AG09319 (cell line): Measurements from ENCODE around the gene NPIPB8.
"Not testable (repeated sequence)": the region's sequence is repeated elsewhere in the genome, so short reads cannot be mapped to it uniquely, and the experiment has no call there.

ENCODE experiments used
- DNase-seq: peaks from one replicate; pipeline ENCODE4 v3.0.0-alpha.2; 2010; ENCODE audit warnings: low read depth; ENCODE audit errors: extremely low read depth
- CTCF ChIP-seq: IDR thresholded peaks from 2 replicates; pipeline ENCODE4 v1.5.1; 2011; ENCODE audit warnings: low read depth, mild to moderate bottlenecking, inconsistent platforms, low read length, moderate library complexity

The NPIPB8 gene

GRCh38 chr16:28637765-28638164 is at the start of gene NPIPB8:
TSS of gene NPIPB8 (plus strand) at chr16:28638065. CDS start at chr16:28638361, 296 bp downstream.
- not testable (repeated sequence) for DNase-seq

DNA sequence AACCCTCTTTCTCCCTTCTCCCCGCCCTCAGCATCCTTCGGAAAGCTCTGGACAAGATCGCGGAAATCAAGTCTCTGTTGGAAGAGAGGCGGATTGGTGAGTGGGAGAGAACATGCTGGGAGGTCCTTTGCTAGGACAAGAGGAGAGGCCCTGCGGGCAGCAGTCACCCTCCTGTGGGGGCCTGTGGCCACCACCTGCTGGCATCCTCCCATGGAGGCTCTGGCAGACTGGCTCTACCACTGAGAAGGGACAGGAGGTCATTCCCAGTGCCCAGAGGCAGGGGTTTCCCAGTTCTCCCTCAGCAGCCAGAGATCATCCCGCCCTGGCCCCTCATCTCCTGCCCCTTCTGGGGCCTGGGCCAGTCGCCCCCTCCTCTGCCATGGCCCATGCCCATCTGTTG is 48.8 kb upstream of the NPIPB8 start:
- no peak for TF ChIP-seq CTCF
- no peak for DNase-seq

DNA sequence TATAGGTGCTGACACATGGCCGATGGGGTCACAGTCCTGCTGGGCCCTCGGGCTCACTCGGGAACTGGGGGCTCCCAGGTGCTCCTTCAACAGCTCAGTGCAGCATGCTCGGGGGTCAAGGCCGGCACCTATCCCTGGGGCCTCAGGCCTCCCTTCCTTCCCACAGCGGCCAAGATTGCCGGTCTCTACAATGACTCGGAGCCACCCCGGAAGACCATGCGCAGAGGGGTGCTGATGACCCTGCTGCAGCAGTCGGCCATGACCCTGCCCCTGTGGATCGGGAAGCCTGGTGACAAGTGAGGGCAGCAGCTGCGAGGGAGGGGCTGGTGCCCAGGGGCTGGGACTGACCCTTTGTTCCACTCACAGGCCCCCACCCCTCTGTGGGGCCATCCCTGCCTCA is 47.9 kb upstream of the NPIPB8 start:
- no peak for DNase-seq

DNA sequence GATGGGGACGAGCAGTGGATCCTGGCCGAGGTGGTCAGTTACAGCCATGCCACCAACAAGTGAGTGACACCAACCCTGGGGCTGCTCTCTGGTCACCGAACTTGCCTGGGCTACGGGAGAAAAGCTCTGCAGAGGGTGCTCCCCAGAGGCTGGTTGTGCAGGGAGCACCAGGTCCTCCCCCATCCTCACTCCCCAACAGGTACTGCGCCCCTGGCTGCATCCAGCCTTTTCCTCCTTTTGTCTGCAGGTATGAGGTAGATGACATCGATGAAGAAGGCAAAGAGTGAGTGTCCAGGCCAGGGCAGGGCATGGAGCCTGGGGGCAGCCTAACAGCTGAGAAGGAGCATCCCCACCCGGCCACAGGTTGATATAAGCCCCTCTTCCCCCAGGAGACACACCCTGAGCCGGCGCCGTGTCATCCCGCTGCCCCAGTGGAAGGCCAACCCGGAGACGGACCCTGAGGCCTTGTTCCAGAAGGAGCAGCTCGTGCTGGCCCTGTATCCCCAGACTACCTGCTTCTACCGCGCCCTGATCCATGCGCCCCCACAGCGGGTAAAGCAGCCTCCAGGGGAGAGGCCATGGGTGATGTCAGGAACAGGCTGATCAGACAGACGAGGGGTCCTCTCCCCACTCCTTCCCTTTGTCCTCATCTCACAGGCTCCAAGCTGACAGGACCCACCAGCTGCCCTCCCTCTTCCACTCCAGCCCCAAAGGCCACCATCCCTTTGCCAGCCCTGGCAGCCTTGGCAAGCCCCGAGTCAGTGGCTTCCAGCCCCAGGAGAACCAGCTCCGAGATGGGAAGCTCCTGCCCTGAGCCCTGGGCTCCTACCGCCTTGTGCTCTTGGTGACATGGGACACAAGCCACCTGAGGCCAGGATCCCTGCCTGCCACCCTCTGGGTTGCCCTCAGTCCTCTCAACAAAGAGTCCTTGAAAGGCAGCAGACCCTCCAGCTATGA is 47.2 kb upstream of the NPIPB8 start:
- TF ChIP-seq CTCF: no peak
- DNase-seq: no peak

More for the DNA sequence above, 47.9 kb upstream of the NPIPB8 start:
- no peak for TF ChIP-seq CTCF

DNA sequence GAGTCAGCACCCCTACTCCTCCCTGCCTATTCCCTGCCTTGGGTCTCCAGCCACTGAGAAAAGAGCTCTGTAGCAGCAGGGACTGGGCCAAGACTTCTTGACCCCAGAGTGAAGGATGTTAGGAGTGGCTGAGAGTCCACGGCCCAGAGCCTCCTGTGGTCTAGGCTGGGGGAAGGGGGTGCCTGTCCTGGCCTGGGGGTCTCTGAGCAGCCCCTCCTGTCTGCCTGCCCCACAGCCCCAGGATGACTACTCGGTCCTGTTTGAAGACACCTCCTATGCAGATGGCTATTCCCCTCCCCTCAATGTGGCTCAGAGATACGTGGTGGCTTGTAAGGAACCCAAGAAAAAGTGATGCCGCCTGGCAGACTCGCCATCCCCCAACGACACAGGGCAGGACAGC is 46.5 kb upstream of the NPIPB8 start:
- no peak for DNase-seq
- no peak for TF ChIP-seq CTCF

- DNase-seq: no peak
- no peak for TF ChIP-seq CTCF
Observed at GRCh38 chr16:28592511-28592910, 45.4 kb upstream of the NPIPB8 start.

- no peak for TF ChIP-seq CTCF
- no peak for DNase-seq
Observed at GRCh38 chr16:28592979-28593553, 44.8 kb upstream of the NPIPB8 start.

DNA sequence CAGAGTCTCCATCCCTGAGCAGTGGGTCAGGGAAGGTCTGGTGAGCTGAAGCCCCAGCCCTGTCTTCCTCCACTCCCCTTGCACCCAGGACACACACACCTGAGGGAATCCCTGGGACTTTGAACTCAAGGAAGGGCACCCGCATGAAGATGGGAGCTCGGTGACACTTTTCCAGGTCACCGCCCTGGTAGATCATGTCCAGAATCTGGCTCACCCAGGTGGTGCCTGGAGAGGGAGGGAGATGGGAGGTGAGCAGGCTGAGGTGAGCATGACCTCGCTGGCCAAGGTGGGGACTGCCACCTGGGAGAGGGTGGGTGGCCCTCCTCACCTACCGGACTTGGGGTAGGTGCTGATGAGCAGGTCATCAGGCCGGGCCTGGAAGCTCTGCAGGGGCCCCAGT is 42.4 kb upstream of the NPIPB8 start:
- DNase-seq: not testable (repeated sequence)
